HG02610 (cell line): ENCODE data around the gene MLIP.
"Not testable (repeated sequence)": the region's sequence is repeated elsewhere in the genome, so short reads cannot be mapped to it uniquely, and the experiment has no call there.

Source experiments
- ATAC-seq: cut with Tn5 transposase; IDR thresholded peaks from one replicate; pipeline ENCODE4 v1.9.1; 2021; ENCODE audit warnings: mild to moderate bottlenecking, moderate library complexity; ENCODE audit not compliant: unreplicated experiment

Gene MLIP, protein sequence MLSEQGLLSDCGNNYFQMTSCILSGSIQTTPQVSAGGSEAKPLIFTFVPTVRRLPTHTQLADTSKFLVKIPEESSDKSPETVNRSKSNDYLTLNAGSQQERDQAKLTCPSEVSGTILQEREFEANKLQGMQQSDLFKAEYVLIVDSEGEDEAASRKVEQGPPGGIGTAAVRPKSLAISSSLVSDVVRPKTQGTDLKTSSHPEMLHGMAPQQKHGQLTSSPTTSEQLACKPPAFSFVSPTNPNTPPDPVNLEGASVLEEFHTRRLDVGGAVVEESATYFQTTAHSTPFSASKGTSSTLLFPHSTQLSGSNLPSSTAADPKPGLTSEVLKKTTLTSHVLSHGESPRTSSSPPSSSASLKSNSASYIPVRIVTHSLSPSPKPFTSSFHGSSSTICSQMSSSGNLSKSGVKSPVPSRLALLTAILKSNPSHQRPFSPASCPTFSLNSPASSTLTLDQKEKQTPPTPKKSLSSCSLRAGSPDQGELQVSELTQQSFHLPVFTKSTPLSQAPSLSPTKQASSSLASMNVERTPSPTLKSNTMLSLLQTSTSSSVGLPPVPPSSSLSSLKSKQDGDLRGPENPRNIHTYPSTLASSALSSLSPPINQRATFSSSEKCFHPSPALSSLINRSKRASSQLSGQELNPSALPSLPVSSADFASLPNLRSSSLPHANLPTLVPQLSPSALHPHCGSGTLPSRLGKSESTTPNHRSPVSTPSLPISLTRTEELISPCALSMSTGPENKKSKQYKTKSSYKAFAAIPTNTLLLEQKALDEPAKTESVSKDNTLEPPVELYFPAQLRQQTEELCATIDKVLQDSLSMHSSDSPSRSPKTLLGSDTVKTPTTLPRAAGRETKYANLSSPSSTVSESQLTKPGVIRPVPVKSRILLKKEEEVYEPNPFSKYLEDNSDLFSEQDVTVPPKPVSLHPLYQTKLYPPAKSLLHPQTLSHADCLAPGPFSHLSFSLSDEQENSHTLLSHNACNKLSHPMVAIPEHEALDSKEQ

DNA sequence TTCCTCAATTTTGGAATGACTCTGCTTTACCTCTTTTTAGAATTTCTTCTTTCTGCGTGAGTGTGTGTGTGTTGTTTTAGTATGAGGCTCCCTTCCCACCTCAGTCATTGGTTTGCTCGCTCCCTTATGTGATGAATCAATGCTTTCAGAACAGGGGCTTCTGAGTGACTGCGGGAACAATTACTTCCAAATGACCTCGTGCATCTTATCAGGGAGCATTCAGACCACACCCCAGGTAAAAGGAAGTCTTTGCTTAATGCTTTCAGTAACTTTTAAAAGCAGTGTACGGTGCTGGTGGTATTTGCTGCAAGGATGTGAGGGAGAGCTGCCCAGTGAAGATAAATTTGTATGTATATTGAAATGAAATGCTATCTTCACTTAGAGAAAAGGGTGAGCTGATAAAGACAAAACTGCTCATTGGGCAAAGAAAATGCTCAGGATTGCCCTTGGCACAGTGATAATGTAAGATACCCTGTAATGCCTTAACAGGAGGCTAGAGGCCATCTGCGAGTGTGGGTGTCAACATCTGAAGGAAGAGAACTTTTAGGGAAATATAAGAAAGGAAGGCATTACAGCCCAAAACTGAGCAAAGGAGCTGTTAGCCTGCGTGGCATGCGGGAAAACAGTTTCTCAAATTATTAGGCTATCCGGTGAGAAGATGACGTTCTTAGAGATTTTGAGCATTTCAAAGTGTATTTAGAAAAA, at the start of gene MLIP:
Gene MLIP, plus strand, starts transcription at position 103 of the 705 bp plus-strand sequence. Its CDS starts 37 bp downstream, at position 140.
- no peak for ATAC-seq

DNA sequence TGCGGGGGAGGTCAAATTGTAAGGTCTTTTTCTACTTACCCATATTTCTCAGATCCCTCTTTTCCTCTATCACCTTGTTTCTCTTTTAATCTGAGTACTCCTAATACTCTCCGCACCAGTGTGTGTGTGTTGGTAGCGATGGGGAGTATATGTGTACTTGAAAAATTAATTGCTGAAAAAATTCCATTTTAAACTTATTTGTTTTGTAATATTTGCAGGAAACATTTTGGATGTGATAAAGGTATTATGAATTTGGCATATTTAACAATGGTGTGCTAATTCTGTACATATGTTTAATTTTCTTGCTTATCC, 48.1 kb upstream of the MLIP start:
- no peak for ATAC-seq

DNA sequence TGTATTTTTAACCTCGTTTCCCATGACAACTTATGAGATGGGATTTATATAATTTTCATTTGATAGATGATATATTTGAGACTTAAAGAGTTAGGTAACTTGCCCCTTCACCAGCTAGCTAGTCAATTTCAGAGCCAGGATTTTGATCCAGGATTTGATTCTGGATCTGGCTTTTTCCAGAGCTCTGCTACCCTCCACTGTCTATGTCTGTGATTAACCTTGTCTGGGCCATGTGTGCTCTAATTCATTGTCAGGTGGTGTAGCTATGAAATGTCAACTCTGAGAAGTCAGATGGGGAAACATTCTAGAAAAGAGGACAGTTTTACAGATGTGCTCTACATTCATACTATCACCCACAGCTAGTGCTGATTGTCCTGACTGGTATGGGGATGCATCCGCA, 42.5 kb upstream of the MLIP start:
- no peak for ATAC-seq

DNA sequence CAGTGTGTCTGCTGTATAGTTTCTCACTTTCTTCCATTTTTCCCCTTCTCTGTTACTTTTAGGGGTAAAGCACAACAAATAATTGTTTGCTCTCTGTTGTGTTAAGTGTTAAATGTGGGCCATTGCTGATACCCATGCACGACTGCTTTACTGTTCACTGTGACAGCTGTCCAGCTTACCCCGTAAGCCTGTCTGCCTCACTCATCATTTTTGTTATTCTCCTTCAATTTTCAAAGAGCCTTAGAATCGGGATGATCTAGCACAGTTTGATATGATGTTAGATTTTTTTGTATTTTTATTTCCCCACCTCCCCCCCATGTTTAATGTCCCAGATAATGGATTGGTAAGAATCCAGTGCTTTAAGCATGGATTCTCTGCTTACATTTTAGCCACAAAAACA, 41.2 kb upstream of the MLIP start:
- no peak for ATAC-seq

DNA sequence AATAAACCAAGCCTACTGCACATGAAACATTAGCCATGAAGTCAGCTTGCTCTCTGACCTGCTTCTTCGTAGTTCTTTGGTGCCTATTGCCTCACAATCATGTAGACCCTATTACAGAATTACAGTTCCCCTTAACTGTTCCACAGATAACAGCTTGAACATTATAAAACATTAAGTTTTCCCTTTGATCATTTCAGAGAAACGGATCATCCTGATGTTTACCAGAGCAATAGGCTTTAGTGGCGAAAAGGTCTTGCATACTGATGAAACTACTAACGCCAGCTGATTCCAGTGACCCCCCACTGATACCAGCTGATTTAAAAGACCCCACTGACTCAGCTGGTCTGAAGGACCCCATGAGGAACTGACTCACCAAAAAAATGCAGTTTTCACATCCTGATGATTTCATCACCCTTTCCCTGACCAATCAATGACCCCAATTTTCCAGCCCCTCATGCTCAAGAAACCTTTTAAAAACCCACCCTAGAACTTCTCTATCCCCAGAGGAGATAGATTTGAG, 39.4 kb upstream of the MLIP start:
- ATAC-seq = no peak

DNA sequence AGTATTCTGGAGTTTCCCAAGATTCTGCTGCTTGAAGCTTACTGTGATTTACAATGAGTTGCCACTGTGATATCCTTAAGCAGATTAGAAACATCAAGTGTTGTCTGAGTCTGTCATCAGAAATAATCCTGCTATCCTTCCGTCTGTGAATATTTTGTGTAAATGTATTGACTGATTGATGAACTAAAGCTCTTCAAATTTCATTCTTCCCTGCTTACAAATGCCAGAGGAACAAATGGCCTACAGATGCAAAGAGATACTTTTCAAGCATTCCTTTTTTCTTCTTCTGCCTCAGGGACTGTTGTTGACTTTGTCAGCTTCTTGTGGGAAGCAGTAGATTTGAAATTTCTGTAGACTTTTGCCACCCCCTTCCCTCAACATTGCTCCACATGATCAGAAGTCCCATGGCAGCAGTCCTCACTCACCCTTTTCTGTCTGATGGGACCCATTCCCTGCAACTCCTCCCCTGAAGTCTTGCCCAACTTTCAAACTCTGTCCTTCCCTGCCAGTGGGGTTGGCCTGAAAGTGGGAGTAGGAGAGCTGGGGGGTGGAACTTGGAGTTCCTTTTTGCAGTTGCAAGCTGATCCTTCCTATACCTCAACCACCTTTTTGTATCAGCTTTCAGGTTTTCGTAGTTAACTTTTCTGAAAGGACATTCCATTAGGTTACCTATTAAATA, 38.5 kb upstream of the MLIP start:
- no peak for ATAC-seq

DNA sequence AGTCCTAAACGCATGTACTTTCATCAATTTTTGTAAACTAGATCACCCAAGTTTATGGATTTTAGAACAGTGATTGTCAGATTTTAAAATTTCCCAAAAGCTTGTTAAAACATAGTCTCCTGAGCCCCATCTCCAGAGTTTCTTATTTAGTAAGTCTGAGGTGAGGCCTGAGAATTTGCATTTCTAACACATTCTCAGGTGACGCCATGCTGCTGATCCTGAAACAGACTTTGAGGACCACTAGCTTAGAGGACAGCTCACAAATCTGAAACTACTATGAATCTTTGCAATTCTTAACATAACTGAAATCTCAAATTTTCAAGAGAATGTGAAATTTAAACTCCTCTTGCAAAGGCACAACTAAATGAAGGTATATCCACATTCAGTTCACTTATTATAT, 37.8 kb upstream of the MLIP start:
- ATAC-seq = no peak

DNA sequence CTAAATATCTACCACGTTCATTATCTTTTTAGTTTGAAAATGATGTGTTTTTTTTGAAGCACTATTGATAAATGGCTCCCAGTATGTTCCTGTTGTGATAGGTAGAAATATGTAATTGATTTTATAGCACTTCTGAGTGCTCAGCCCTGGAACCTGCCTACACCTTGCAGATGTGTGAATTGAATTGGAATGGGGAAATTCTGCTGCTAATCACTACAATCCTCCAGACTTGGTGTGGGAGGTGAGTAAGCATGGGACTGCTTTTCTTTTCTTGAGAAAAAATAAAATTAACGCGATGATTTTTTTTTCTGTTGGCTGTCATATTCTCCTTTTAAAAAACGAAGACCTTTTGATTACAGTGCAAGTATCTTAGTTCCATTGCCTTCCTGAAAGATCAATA, 37.1 kb upstream of the MLIP start:
- no peak for ATAC-seq

DNA sequence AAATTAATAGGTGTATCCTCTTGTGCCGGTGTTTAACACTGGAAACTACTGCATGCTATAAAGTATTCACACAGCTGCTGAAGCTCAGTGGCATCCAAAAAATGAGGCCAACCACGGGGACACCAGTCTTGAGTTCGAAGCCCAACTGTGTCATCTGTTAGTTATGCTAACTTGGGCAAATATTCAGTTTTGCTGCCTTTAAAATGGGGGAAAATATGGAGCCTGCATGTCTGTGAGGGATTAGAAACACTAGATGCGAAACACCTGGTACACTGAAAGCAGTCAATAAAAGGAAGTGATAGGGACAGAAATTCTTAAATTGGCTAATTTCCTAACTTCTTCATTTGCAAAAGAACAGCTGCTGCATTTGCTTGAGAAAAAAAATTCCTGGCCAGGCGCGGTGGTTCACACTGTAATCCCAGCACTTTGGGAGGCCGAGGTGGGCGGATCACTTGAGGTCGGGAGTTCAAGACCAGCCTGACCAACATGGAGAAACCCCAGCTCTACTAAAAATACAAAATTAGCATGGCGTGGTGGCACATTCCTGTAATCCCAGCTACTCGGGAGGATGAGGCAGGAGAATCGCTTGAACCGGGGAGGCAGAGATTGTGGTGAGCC, 36.6 kb upstream of the MLIP start:
- ATAC-seq = no peak

DNA sequence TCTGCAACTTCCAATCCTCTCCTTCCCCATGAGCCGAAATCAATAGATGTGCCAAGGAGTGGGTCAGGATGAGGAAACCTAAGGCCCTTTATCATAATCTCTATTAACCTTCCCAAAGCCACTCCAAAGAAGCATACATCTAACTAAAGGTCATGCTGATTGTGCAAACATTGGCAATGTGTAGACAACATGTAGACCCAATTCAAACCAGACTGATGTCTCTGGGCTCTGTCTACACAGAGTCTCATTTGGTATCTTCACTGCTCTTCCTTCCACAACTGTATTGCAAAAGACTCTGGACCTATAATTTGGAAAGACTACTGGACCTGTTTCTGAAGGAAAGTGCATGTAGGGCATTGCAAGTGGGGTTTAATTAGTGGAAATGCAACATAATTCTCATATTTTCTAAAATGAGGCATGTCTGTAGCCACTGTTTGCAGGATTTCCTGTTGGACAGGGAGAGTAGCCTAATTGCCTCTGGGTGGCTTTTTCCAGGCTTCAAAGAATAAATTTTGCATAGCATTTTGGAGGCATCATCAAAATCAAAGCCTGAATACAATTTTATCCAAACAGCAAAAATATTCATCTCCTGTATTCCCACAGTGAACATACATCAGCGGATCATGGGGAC, 35.0 kb upstream of the MLIP start:
- no peak for ATAC-seq

DNA sequence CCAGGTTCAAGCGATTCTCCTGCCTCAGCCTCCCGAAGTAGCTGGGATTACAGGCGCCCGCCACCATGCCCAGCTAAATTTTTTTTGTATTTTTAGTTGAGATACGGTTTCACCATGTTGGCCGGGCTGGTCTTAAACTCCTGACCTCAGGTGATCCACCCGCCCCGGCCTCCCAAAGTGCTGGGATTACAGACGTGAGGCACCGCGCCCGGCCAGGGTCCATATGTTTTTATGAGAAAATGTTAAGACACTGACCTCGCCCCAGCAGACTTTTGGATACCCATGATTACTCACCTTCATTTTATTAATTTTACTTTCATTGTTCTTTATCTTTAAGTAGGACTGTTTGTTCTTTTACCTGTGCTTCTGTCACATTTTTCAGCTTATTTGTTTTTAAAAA, 29.7 kb upstream of the MLIP start:
- ATAC-seq = not testable (repeated sequence)

DNA sequence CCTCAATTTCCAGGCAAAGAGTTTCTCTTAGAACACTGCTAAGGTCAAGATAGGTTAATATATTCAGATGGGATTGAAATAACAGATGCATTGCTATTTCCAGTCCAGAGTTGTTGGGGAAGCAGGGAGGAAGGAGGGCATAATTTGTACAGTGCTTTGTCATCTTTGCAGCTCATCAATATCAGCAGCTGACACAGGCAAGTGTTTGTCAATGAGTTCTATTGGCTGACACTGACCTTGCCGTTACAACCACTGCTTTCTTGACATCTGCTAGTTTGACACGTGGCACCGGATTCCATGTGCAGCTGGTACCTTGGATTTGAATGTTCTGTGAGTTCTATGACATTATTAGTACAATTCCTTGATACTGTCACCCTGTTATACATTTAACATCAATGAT, 28.0 kb upstream of the MLIP start:
- ATAC-seq = no peak

DNA sequence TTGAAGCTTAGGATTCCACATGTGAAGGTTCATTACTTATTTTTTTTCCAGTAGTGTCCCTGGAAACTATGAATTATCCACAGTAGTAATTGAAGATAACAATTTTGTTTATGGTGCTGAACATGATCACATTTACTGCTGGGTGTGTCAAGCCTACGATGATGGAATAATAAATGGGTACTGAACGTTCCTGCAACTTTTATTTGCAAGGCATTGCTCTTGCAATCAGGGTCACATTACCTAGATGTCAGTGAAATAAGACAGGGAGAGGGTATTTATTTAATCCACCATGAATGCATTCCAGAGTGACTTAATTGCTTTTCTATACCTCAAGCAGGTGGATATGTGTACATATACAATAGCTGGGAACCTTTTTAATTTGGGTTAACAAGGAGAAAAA, 27.0 kb upstream of the MLIP start:
- ATAC-seq = no peak

DNA sequence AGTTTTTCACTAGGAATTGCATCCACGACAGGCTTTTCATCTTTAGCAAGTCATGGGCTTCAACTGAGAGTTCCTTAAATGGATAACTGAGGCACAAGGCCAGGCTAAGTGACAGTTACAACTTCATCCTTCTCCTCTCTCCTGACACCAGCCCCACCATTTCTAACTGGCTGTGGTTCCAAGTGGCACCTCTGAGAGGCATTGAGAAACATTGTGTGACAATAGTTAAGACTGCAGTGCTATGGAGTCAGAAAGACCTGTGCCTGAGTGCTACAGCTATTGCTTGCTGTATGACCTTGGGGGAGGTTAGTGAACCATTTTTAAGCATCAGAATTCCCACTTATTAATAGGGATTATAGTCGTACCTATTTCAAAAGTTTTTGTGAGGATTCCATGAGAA, 26.2 kb upstream of the MLIP start:
- no peak for ATAC-seq

DNA sequence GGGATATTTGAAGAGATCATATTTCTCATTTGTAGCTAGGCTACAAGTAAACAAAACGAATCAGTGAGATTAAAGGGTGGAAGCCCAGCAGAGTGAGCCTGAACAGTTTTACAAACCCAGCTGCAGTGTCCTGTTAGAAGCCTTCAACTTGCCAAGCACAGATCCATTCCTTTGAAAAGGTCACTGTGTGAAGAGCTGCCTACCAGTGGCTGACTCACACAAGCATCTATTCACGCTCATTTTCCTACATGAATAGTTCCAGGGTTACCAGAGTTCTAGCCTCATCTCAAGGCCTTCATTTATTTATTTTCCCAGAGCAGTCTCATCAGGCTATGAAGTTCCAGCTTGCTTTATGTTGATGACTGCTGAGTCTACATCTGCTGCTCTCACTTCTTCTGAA, 25.7 kb upstream of the MLIP start:
- no peak for ATAC-seq

DNA sequence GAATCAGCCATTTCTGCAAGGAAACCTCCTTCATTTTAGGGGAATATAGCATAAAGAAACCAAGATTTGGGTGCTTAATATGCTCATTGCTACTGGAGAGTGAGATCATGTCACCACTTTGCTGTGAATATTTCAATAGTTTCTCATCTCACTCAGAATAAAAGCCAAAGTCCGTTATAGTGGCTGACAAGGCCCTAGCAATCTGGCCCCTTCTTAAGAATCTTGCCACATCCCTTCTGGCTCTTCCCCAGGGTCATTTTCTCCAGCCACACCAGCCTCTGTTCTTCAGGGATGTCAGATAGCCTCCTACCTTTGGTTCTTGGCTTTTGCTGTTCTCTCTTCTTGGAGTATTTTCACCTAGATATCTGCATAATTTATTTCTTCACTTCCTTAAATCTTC, 24.8 kb upstream of the MLIP start:
- no peak for ATAC-seq

DNA sequence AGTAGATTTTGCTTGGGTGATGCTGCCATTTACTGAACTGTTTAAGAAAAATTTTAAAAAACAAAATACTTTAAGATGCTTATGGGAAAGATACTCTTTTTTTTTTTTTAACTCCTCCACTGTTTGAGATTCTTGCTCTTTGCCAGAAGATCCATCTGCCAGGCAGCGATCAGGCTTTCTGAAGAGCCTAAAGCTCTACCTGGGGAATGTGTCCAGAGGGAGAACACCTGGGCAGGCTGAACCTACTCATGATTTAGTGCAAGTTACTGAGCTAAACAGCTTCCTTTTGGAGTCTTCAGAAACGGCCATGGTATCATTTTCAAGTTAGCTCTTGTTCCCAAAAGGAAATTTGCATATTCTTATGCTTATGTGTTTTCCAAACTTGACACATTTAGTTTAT, 23.5 kb upstream of the MLIP start:
- ATAC-seq = no peak

DNA sequence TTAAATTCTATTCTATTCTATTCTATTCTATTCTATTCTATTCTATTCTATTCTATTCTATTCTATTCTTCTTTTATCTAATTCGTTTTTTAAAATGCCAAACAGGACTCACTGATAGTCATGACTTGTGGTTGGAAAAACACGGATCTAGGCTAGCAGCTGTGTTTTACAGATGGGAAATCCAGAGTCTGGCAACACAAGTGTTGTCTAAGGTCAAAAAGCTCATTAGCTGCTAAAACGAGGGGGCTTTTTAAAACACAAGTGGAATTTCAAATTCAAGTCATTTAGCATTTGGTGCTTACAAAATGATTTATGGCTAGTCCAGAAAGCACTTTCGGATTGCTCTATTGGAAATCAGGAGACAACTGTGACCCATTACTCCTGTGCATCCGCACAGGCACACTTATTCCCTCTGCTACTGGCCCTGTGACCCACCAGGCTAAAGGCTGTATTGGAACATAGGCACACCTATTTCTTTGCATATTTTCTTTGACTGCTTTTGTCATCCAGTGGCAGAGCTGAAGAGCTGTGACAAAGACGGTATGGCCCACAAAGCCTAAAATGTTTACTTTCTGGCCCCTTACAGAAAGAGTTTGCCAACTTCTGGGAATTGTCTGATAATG, 17.8 kb upstream of the MLIP start:
- ATAC-seq = no peak

DNA sequence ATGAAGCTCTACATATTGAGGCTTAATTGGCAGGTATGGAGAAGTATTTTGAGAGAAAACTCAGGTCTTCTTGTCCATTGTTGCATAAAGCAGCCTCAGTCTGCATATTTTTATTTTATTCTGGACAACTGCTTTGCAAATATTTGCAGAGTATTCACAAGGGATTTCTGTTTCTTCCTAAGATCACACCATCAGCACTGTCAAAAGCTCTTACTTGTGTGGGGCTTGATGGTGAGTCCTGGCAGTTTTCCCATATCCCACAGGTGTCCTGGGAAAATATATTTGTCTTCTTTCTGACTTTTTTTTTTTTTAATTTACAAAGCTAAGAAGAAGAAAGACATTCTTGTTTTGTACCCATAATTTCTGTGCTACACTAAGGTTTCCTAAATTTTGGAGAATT, 16.9 kb upstream of the MLIP start:
- ATAC-seq = no peak
